ENCODE measurements around the gene ELOVL2. TPM values are rescaled to one million over a fixed set of nuclear protein-coding genes. Genes with fewer than 3 reads are reported as not detected.

The ELOVL2 gene
- total RNA-seq, 1 experiment from 2014 or later: 0.07 TPM

GRCh38 chr6:10939840-10940239, 104.3 kb downstream of the ELOVL2 start:
- no peak overlapping the region for H3K4me2 ChIP-seq (ENCODE audit: low read length)
- no peak overlapping the region for H2AFZ ChIP-seq (ENCODE audit: low read depth, low read length, poor library complexity, severe bottlenecking)
- RAD21 ChIA-PET (ENCODE audit: low non-redundant PET in 1 of 2, low total read pairs in 2 of 2, uncharacterized antibody in 2 of 2, unreplicated experiment in 2 of 2): no interaction called here
- H3K79me2 ChIP-seq (ENCODE audit: insufficient read depth, low read length): no peaks in the 10 kb centered on the region
- no peaks in the 10 kb centered on the region for H3K4me1 ChIP-seq (ENCODE audit: control insufficient read depth in 1 of 2, insufficient read depth in 2 of 2, low read length in 2 of 2)
- no peaks in the 10 kb centered on the region for H4K20me1 ChIP-seq (ENCODE audit: insufficient read depth)
- no peaks in the 10 kb centered on the region for H3K9me2 ChIP-seq (ENCODE audit: insufficient read depth)
- CTCF ChIA-PET: no interaction called here
- ATAC-seq: no peak
- no peaks in the 10 kb centered on the region for H3K27me3 ChIP-seq (ENCODE audit: insufficient read depth, low read length)
- POLR2A ChIA-PET: no interaction called here
- TF ChIP-seq EZH2phosphoT487 (IDR thresholded peaks at IDR 0.05; ENCODE audit: borderline replicate concordance) (no peak), SP1 (IDR thresholded peaks at IDR 0.05; ENCODE audit: low read depth) (no peak), ATF3 (IDR thresholded peaks at IDR 0.05) (no peak), FOSL1 (IDR thresholded peaks at IDR 0.05; ENCODE audit: low read depth) (no peak), POLR2AphosphoS5 (IDR thresholded peaks at IDR 0.05; ENCODE audit: low read depth, low read length) (no peak), ZNF274 (IDR thresholded peaks at IDR 0.05; ENCODE audit: low read depth, low read length) (no peak)
- no peak for DNase-seq (ENCODE audit: low read depth, low spot score)
- no TSS peak for BruUV-seq (replicated peaks)
- H3K4me3 ChIP-seq (replicated peaks in 1 of 2; ENCODE audit: low read depth in 1 of 2, low read length in 2 of 2): no peak overlapping the region
- intact Hi-C loops (cut with micrococcal nuclease): no loop called here
- H3K36me3 ChIP-seq (ENCODE audit: control insufficient read depth in 1 of 2, insufficient read depth in 2 of 2, low read length in 2 of 2): no peaks in the 10 kb centered on the region
- H3K9me3 ChIP-seq (ENCODE audit: control insufficient read depth in 1 of 2, insufficient read depth in 1 of 2, low read depth in 1 of 2, low read length in 2 of 2): no peaks in the 10 kb centered on the region
- no peak overlapping the region for H3K9ac ChIP-seq (ENCODE audit: low read length)
- no peak overlapping the region for H3K27ac ChIP-seq (ENCODE audit: low read depth, low read length)

GRCh38 chr6:10933126-10933525, 111.0 kb downstream of the ELOVL2 start:
- H3K27me3 ChIP-seq (ENCODE audit: insufficient read depth, low read length): no peaks in the 10 kb centered on the region
- no TSS peak for BruUV-seq (replicated peaks)
- H4K20me1 ChIP-seq (ENCODE audit: insufficient read depth): no peaks in the 10 kb centered on the region
- no peaks in the 10 kb centered on the region for H3K36me3 ChIP-seq (ENCODE audit: control insufficient read depth in 1 of 2, insufficient read depth in 2 of 2, low read length in 2 of 2)
- no peak for ATAC-seq
- no peak overlapping the region for H2AFZ ChIP-seq (ENCODE audit: low read depth, low read length, poor library complexity, severe bottlenecking)
- no peaks in the 10 kb centered on the region for H3K4me1 ChIP-seq (ENCODE audit: control insufficient read depth in 1 of 2, insufficient read depth in 2 of 2, low read length in 2 of 2)
- TF ChIP-seq ELF1 (IDR thresholded peaks at IDR 0.05; ENCODE audit: borderline replicate concordance, low read depth): no peak
- TF ChIP-seq YY1 (IDR thresholded peaks at IDR 0.05; ENCODE audit: extremely low read depth, insufficient replicate concordance, low read depth, low read length): no peak
- no peak for TF ChIP-seq CBX3 (IDR thresholded peaks at IDR 0.05; ENCODE audit: low read depth)
- TF ChIP-seq CEBPB (IDR thresholded peaks at IDR 0.05; ENCODE audit: low read depth): no peak
- TF ChIP-seq ATF3 (IDR thresholded peaks at IDR 0.05): no peak
- H3K9ac ChIP-seq (ENCODE audit: low read length): no peak overlapping the region
- no peaks in the 10 kb centered on the region for H3K79me2 ChIP-seq (ENCODE audit: insufficient read depth, low read length)
- H3K4me3 ChIP-seq (replicated peaks in 1 of 2; ENCODE audit: low read depth in 1 of 2, low read length in 2 of 2): no peak overlapping the region
- no peaks in the 10 kb centered on the region for H3K9me2 ChIP-seq (ENCODE audit: insufficient read depth)
- H3K9me3 ChIP-seq (ENCODE audit: control insufficient read depth in 1 of 2, insufficient read depth in 1 of 2, low read depth in 1 of 2, low read length in 2 of 2): no peaks in the 10 kb centered on the region
- no peak overlapping the region for H3K4me2 ChIP-seq (ENCODE audit: low read length)
- H3K27ac ChIP-seq (ENCODE audit: low read depth, low read length): no peak overlapping the region
- ChIA-PET CTCF (interaction anchor here (1.3 kb wide), 1 partner anchor 16 kb away, joined by 4 read pairs; no protein-coding TSS in a partner anchor), RAD21 (ENCODE audit: low non-redundant PET in 1 of 2, low total read pairs in 2 of 2, uncharacterized antibody in 2 of 2, unreplicated experiment in 2 of 2) (no interaction called here), POLR2A (no interaction called here)
- intact Hi-C loops (cut with micrococcal nuclease): no loop called here
- no peak for DNase-seq (ENCODE audit: low read depth, low spot score)

Other genes starting within 250 kb of the ELOVL2 start
- gene MAK, start 205.8 kb downstream of the ELOVL2 start, total RNA-seq (2021; ENCODE audit: unreplicated experiment): 0.22 TPM
- not detected for gene GCM2, start 162.3 kb downstream of the ELOVL2 start, total RNA-seq (2021; ENCODE audit: unreplicated experiment)
- 4.9 TPM for gene SYCP2L, start 157.3 kb downstream of the ELOVL2 start, total RNA-seq (2021; ENCODE audit: unreplicated experiment)
- gene SMIM13, start 49.5 kb upstream of the ELOVL2 start, total RNA-seq (2021; ENCODE audit: unreplicated experiment): 15.7 TPM
- not detected for gene ERVFRD-1, start 67.4 kb upstream of the ELOVL2 start, total RNA-seq (2021; ENCODE audit: unreplicated experiment)
- gene NEDD9, start 188.4 kb upstream of the ELOVL2 start, total RNA-seq (2021; ENCODE audit: unreplicated experiment): 0.17 TPM